Panc1 (cell line): ENCODE measurements around the gene GSC2. TPM values are rescaled to one million over a fixed set of nuclear protein-coding genes. Genes with fewer than 3 reads are reported as not detected.

ENCODE experiments used
- ATAC-seq: fragments of 200-7000 bp; cut with Tn5 transposase; 2 replicates; pipeline ENCODE4 v1.9.1; 2020; ENCODE audit warnings: mild to moderate bottlenecking, moderate library complexity
- BruUV-seq: library from RNA; stranded (reverse); fragments of 400-500 nt; replicated peaks from 2 replicates; lab custom pipeline; 2021; lab: Mats Ljungman, UMichigan
- CTCF ChIA-PET: fragments of 300-600 bp; sonication (Branson Sonifier 250); formaldehyde crosslinking; loops from one replicate; lab custom pipeline; 2022; ENCODE audit warnings: antibody characterized with exemption; lab: Charles Lee
- POLR2A ChIA-PET: fragments of 300-600 bp; sonication (Branson Sonifier 250); formaldehyde crosslinking; loops from one replicate; lab custom pipeline; 2022; ENCODE audit warnings: antibody characterized with exemption; lab: Charles Lee
- DNase-seq: peaks from one replicate; pipeline ENCODE4 v3.0.0-alpha.2; 2010; ENCODE audit warnings: low read depth, low spot score
- H3K27ac ChIP-seq: 2 replicates; pipeline ENCODE4 v1.5.1; 2011; ENCODE audit warnings: mild to moderate bottlenecking, low read length, inconsistent platforms
- H3K27me3 ChIP-seq: fragments of 200-500 bp; sonication (Bioruptor generic); 2 replicates; pipeline ENCODE4 v1.6.0; 2014; ENCODE audit warnings: low read length, inconsistent platforms; ENCODE audit not compliant: control insufficient read depth, insufficient read depth
- H3K36me3 ChIP-seq: fragments of 200-500 bp; sonication (Bioruptor generic); 2 replicates; pipeline ENCODE4 v1.5.1; 2014; ENCODE audit warnings: inconsistent platforms, mild to moderate bottlenecking, low read length, moderate library complexity; ENCODE audit not compliant: control insufficient read depth, insufficient read depth
- H3K4me1 ChIP-seq: 2 replicates; pipeline ENCODE4 v1.5.1; 2011; ENCODE audit warnings: inconsistent platforms, mild to moderate bottlenecking, low read length, moderate library complexity; ENCODE audit not compliant: control insufficient read depth, insufficient read depth
- H3K4me3 ChIP-seq, 2 experiments: 2 replicates each; pipeline ENCODE4 v1.5.1; 2011 to 2012; ENCODE audit warnings: low read depth in 2 of 2, low read length in 2 of 2, mild to moderate bottlenecking in 2 of 2, inconsistent platforms in 1 of 2, moderate library complexity in 1 of 2
- H3K9me3 ChIP-seq: fragments of 200-500 bp; sonication (Bioruptor generic); 2 replicates; pipeline ENCODE4 v1.5.1; 2014; ENCODE audit warnings: low read depth, mild to moderate bottlenecking, inconsistent platforms, low read length, moderate library complexity; ENCODE audit not compliant: control insufficient read depth, insufficient read depth
- CTCF ChIP-seq: fragments of 450-650 bp; IDR thresholded peaks from 2 replicates; pipeline ENCODE4 v1.5.1; 2017; ENCODE audit warnings: mild to moderate bottlenecking
- POLR2AphosphoS5 ChIP-seq: IDR thresholded peaks from 2 replicates; pipeline ENCODE4 v1.6.1; 2012; ENCODE audit warnings: mild to moderate bottlenecking, low read depth, low read length, moderate library complexity
- REST ChIP-seq, 2 experiments: IDR thresholded peaks; 2 replicates each; pipeline ENCODE4 v1.6.1; 2011 to 2012; ENCODE audit warnings: low read depth in 2 of 2, control low read depth in 1 of 2, low read length in 1 of 2, mild to moderate bottlenecking in 1 of 2, moderate library complexity in 1 of 2; ENCODE audit not compliant: insufficient read depth in 1 of 2
- SIN3A ChIP-seq: IDR thresholded peaks from 2 replicates; pipeline ENCODE4 v1.6.1; 2012; ENCODE audit warnings: low read depth, mild to moderate bottlenecking, low read length, moderate library complexity, borderline replicate concordance; ENCODE audit not compliant: insufficient read depth
- TCF7L2 ChIP-seq: IDR thresholded peaks from 2 replicates; pipeline ENCODE4 v1.6.1; 2011; ENCODE audit warnings: mild to moderate bottlenecking, low read depth, low read length, inconsistent platforms
- in situ Hi-C: cut with HindIII; loops from 2 replicates; pipeline ENCODE4 v1.10.0; 2016; ENCODE audit warnings: low sequenced_read_pairs, low pct_unique_long_range_greater_than_20kb
- intact Hi-C: fragments of 100-400 bp; cut with micrococcal nuclease; formaldehyde crosslinking; loops from one replicate; pipeline ENCODE4 v1.10.0; 2022; ENCODE audit not compliant: unreplicated experiment
- total RNA-seq: library from RNA; stranded (reverse); gene quantifications from one replicate; pipeline ENCODE4 v1.2.1, GENCODE V29; 2021; ENCODE audit not compliant: unreplicated experiment

The GSC2 gene
- total RNA-seq, 1 experiment from 2014 or later, result 0.23 TPM

GRCh38 chr22:19097518-19097917, 52.6 kb downstream of the GSC2 start:
- in situ Hi-C loops, result no loop called here
- ChIA-PET POLR2A (no interaction called here), CTCF (no interaction called here)
- DNase-seq (no peak), ATAC-seq (no peak)
- no peak for TF ChIP-seq POLR2AphosphoS5
- no peak for TF ChIP-seq CTCF
- no peak for TF ChIP-seq SIN3A
- no peak for TF ChIP-seq REST (IDR thresholded peaks at IDR 0.05; ENCODE audit: insufficient read depth in 1 of 2, low read depth in 2 of 2, low read length in 1 of 2)
- TF ChIP-seq TCF7L2, result no peak
- BruUV-seq, result no TSS peak
- Histone ChIP-seq H3K27me3 (no peaks in the 10 kb centered on the region), H3K4me1 (no peaks in the 10 kb centered on the region), H3K27ac (no peak overlapping the region), H3K36me3 (no peaks in the 10 kb centered on the region), H3K4me3 (no peak overlapping the region), H3K9me3 (no peaks in the 10 kb centered on the region)
- intact Hi-C loops, result no loop called here

Other genes starting within 250 kb of the GSC2 start
- gene DGCR6, start 244.0 kb downstream of the GSC2 start, total RNA-seq, result 2.2 TPM
- 1.4 TPM for gene PRODH, start 214.0 kb downstream of the GSC2 start, total RNA-seq
- 35.1 TPM for gene DGCR2, start 27.9 kb downstream of the GSC2 start, total RNA-seq
- gene TSSK2, start 19.0 kb downstream of the GSC2 start, total RNA-seq, result not detected
- 13.1 TPM for gene ESS2, start 5.6 kb downstream of the GSC2 start, total RNA-seq
- gene SLC25A1, start 28.4 kb upstream of the GSC2 start, total RNA-seq, result 162 TPM
- 11.9 TPM for gene CLTCL1, start 141.4 kb upstream of the GSC2 start, total RNA-seq